Measurements from ENCODE around the gene PLEK.
"Not testable (repeated sequence)": the region's sequence is repeated elsewhere in the genome, so short reads cannot be mapped to it uniquely, and the experiment has no call there.

The PLEK gene

GRCh38 chr2:68336192-68336591 is 28.9 kb upstream of the PLEK start:
- H3K4me3 ChIP-seq (ENCODE audit: low read length), result no peak overlapping the region
- no peak overlapping the region for H3K27ac ChIP-seq (ENCODE audit: low read length)
- H3K9me3 ChIP-seq (ENCODE audit: insufficient read depth, low read depth, low read length), result no peaks in the 10 kb centered on the region
- no peaks in the 10 kb centered on the region for H3K27me3 ChIP-seq (ENCODE audit: insufficient read depth, low read length)
- H3K9ac ChIP-seq (ENCODE audit: low read depth, low read length), result no peak overlapping the region
- H3K4me1 ChIP-seq (ENCODE audit: insufficient read depth, low read length), result no peaks in the 10 kb centered on the region; the same call in 1 of the 2 replicates
- no peaks in the 10 kb centered on the region for H3K36me3 ChIP-seq (ENCODE audit: insufficient read depth, low read depth, low read length)

- Histone ChIP-seq H3K4me3 (ENCODE audit: low read length) (no peak overlapping the region), H3K9ac (ENCODE audit: low read depth, low read length) (no peak overlapping the region), H3K9me3 (ENCODE audit: insufficient read depth, low read depth, low read length) (no peaks in the 10 kb centered on the region), H3K27ac (ENCODE audit: low read length) (no peak overlapping the region), H3K4me1 (ENCODE audit: insufficient read depth, low read length) (peaks cover 2% of the 10 kb centered on the region; the same call in 1 of the 2 replicates), H3K27me3 (ENCODE audit: insufficient read depth, low read length) (no peaks in the 10 kb centered on the region), H3K36me3 (ENCODE audit: insufficient read depth, low read depth, low read length) (no peaks in the 10 kb centered on the region)
Measured at GRCh38 chr2:68340226-68341061, 24.6 kb upstream of the PLEK start.

GRCh38 chr2:68341062-68341329 is 24.1 kb upstream of the PLEK start:
- Histone ChIP-seq H3K9me3 (ENCODE audit: insufficient read depth, low read depth, low read length) (no peaks in the 10 kb centered on the region), H3K4me3 (ENCODE audit: low read length) (no peak overlapping the region), H3K36me3 (ENCODE audit: insufficient read depth, low read depth, low read length) (no peaks in the 10 kb centered on the region), H3K4me1 (ENCODE audit: insufficient read depth, low read length) (peaks cover 3% of the 10 kb centered on the region; the same call in 1 of the 2 replicates), H3K27me3 (ENCODE audit: insufficient read depth, low read length) (no peaks in the 10 kb centered on the region), H3K27ac (ENCODE audit: low read length) (no peak overlapping the region), H3K9ac (ENCODE audit: low read depth, low read length) (no peak overlapping the region)

GRCh38 chr2:68341583-68341982 is 23.5 kb upstream of the PLEK start:
- no peak overlapping the region for H3K9ac ChIP-seq (ENCODE audit: low read depth, low read length)

GRCh38 chr2:68342470-68342869 is 22.6 kb upstream of the PLEK start:
- Histone ChIP-seq H3K27ac (ENCODE audit: low read length) (no peak overlapping the region), H3K27me3 (ENCODE audit: insufficient read depth, low read length) (no peaks in the 10 kb centered on the region), H3K36me3 (ENCODE audit: insufficient read depth, low read depth, low read length) (no peaks in the 10 kb centered on the region), H3K9me3 (ENCODE audit: insufficient read depth, low read depth, low read length) (no peaks in the 10 kb centered on the region), H3K4me1 (ENCODE audit: insufficient read depth, low read length) (0 out of 2 replicates have a peak, but pooled peaks cover 3% of the 10 kb centered on the region), H3K9ac (ENCODE audit: low read depth, low read length) (no peak overlapping the region), H3K4me3 (ENCODE audit: low read length) (no peak overlapping the region)

More at GRCh38 chr2:68341583-68341982, 23.5 kb upstream of the PLEK start:
- Histone ChIP-seq H3K27me3 (ENCODE audit: insufficient read depth, low read length) (no peaks in the 10 kb centered on the region), H3K4me1 (ENCODE audit: insufficient read depth, low read length) (0 out of 2 replicates have a peak, but pooled peaks cover 3% of the 10 kb centered on the region), H3K4me3 (ENCODE audit: low read length) (no peak overlapping the region), H3K36me3 (ENCODE audit: insufficient read depth, low read depth, low read length) (no peaks in the 10 kb centered on the region), H3K27ac (ENCODE audit: low read length) (no peak overlapping the region), H3K9me3 (ENCODE audit: insufficient read depth, low read depth, low read length) (no peaks in the 10 kb centered on the region)

GRCh38 chr2:68344031-68344430 is 21.1 kb upstream of the PLEK start:
- Histone ChIP-seq H3K9ac (ENCODE audit: low read depth, low read length) (no peak overlapping the region), H3K4me1 (ENCODE audit: insufficient read depth, low read length) (0 out of 2 replicates have a peak, but pooled peaks cover 3% of the 10 kb centered on the region), H3K27me3 (ENCODE audit: insufficient read depth, low read length) (no peaks in the 10 kb centered on the region), H3K4me3 (ENCODE audit: low read length) (no peak overlapping the region), H3K9me3 (ENCODE audit: insufficient read depth, low read depth, low read length) (no peaks in the 10 kb centered on the region), H3K36me3 (ENCODE audit: insufficient read depth, low read depth, low read length) (no peaks in the 10 kb centered on the region), H3K27ac (ENCODE audit: low read length) (no peak overlapping the region)

DNA sequence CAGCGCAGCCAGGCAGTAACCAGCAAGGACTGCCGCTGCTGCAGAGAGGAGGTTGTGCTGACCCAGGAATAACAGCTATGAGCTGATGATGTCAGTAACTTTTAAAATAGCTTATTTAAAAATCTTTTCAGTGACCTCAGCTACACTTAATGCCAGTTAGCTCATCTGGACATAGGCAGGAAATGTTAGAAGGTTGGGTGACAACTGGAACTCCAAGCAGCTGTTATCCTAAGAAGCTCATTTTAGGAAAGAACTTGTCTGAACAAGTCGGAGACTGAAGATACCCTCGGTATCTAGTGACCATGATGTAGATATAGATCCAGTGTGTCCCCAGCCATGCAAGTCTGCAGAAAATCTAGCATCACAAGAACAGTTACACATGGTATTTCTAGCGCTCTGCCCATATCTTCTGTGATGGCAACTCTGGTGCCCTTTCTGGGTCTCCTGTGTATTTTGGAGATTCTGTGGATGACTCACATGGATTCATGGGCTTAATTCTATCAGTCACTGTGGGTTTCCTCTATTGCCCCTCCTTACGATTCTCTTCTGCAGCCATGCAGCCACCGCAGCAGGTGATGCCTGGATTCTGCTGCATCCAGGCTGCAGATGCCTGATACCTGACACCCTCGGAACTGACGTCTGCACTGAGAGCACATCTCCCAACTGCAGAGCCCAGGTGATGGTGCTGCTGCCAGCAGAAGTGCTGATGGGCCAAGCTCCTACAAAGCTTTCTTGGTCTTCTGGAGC is 19.8 kb upstream of the PLEK start:
- no peak overlapping the region for H3K4me3 ChIP-seq (ENCODE audit: low read length)
- 0 out of 2 replicates have a peak, but pooled peaks cover 3% of the 10 kb centered on the region for H3K4me1 ChIP-seq (ENCODE audit: insufficient read depth, low read length)
- no peaks in the 10 kb centered on the region for H3K9me3 ChIP-seq (ENCODE audit: insufficient read depth, low read depth, low read length)
- H3K27ac ChIP-seq (ENCODE audit: low read length), result no peak overlapping the region
- H3K36me3 ChIP-seq (ENCODE audit: insufficient read depth, low read depth, low read length), result no peaks in the 10 kb centered on the region
- H3K9ac ChIP-seq (ENCODE audit: low read depth, low read length), result no peak overlapping the region
- H3K27me3 ChIP-seq (ENCODE audit: insufficient read depth, low read length), result no peaks in the 10 kb centered on the region

- H3K27ac ChIP-seq (ENCODE audit: low read length); H3K27me3 ChIP-seq (ENCODE audit: insufficient read depth, low read length); H3K36me3 ChIP-seq (ENCODE audit: insufficient read depth, low read depth, low read length); H3K9ac ChIP-seq (ENCODE audit: low read depth, low read length); H3K9me3 ChIP-seq (ENCODE audit: insufficient read depth, low read depth, low read length); H3K4me3 ChIP-seq (ENCODE audit: low read length); H3K4me1 ChIP-seq (ENCODE audit: insufficient read depth, low read length): not testable (repeated sequence)
Measured at GRCh38 chr2:68349091-68349490, 16.0 kb upstream of the PLEK start.

DNA sequence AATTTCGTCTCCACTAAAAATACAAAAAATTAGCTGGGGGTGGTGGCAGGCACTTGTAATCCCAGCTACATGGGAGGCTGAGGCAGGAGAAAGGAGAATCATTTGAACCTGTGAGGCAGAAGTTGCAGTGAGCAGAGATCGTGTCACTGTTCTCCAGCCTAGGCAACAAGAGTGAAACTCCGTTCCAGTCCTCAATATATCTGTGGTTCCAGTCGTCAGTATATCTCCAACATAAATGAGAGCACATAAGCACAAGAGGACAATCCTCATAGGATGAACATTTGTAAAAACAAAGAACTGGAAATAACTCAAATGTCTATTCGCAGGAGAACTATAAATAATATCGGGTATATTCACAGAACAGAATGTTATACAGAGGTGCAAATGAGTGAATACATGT is 13.1 kb upstream of the PLEK start:
- Histone ChIP-seq H3K9me3 (ENCODE audit: insufficient read depth, low read depth, low read length) (no peaks in the 10 kb centered on the region), H3K4me1 (ENCODE audit: insufficient read depth, low read length) (no peaks in the 10 kb centered on the region), H3K27ac (ENCODE audit: low read length) (no peak overlapping the region), H3K27me3 (ENCODE audit: insufficient read depth, low read length) (no peaks in the 10 kb centered on the region), H3K4me3 (ENCODE audit: low read length) (no peak overlapping the region), H3K9ac (ENCODE audit: low read depth, low read length) (no peak overlapping the region), H3K36me3 (ENCODE audit: insufficient read depth, low read depth, low read length) (no peaks in the 10 kb centered on the region)

DNA sequence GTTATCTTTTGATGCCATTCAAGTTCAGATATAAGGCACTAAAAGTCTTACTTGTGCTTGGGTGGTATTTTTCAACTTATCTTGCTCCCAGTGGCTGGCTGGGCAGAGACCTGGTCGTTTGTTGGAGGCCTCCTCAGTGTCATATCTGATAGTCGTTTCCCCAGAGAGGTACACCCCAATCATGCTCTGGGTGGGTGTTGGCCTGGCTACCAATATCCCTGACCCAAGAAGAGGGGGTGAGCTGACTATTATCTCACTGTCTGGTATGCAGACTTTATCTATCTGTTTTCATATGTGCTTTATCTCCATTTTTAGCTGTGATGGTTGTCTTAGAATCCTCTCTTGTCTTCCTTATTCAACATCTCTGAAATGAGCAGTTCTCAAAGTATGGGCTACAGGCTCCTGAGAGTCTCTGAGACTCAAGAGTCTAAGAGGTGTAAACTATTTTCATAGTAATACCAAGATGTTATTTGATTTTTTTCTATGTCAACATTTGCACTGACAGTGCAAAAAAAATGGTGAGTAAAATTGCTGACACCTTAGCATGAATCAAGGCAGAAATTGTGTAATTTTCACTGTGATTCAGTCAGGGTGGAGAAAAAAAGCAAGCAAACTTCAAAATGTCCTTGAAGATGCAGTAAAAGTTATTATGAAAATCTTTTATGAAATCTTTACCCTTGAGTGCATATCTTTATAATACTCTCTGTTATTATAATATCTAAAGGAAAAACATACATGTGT is 12.3 kb upstream of the PLEK start:
- Histone ChIP-seq H3K27ac (ENCODE audit: low read length) (no peak overlapping the region), H3K27me3 (ENCODE audit: insufficient read depth, low read length) (no peaks in the 10 kb centered on the region), H3K9me3 (ENCODE audit: insufficient read depth, low read depth, low read length) (no peaks in the 10 kb centered on the region), H3K4me1 (ENCODE audit: insufficient read depth, low read length) (no peaks in the 10 kb centered on the region), H3K4me3 (ENCODE audit: low read length) (no peak overlapping the region), H3K36me3 (ENCODE audit: insufficient read depth, low read depth, low read length) (no peaks in the 10 kb centered on the region), H3K9ac (ENCODE audit: low read depth, low read length) (no peak overlapping the region)

DNA sequence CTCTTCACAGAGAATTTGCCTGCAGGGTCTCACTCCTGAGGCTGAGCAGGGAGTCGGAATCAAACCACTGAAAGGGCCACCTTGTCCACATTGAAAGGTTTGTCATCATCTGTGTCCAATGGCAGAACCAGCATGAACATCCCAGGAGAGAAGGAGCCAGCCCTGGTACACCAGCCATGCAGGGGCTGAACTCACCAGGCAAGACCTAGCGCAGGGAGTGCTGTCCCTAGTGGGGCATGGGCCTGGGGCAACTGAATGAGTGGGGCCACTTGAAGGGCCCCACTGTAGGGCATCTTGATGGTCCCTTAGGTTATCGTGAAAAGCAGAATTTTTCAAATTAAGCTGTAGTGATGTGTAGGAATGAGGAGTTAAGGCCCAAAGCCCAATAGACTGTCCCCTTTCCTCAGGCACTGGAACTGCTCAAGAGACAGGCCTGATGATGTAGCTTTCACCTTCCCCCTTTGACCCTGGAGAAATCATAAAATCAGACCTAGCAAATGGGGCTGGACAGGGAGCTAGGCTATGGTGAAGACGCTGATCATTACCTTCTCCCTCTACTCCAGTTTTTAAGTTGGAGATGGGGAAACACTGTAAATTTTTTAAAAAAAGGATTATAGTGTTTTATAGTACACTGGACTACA is 8.4 kb upstream of the PLEK start:
- no peaks in the 10 kb centered on the region for H3K9me3 ChIP-seq (ENCODE audit: insufficient read depth, low read depth, low read length)
- H3K4me3 ChIP-seq (ENCODE audit: low read length), result no peak overlapping the region
- no peaks in the 10 kb centered on the region for H3K4me1 ChIP-seq (ENCODE audit: insufficient read depth, low read length)
- no peaks in the 10 kb centered on the region for H3K27me3 ChIP-seq (ENCODE audit: insufficient read depth, low read length)
- no peaks in the 10 kb centered on the region for H3K36me3 ChIP-seq (ENCODE audit: insufficient read depth, low read depth, low read length)
- no peak overlapping the region for H3K27ac ChIP-seq (ENCODE audit: low read length)
- no peak overlapping the region for H3K9ac ChIP-seq (ENCODE audit: low read depth, low read length)

Measured in iPS-20b (cell line).